ENCODE results near the gene THOC5. TPM values are rescaled to one million over a fixed set of nuclear protein-coding genes. Genes with fewer than 3 reads are reported as not detected.
"Not testable (repeated sequence)": the region's sequence is repeated elsewhere in the genome, so short reads cannot be mapped to it uniquely, and the experiment has no call there.

Gene THOC5
- total RNA-seq, 1 donor from 2014 or later: 45.1 TPM

DNA sequence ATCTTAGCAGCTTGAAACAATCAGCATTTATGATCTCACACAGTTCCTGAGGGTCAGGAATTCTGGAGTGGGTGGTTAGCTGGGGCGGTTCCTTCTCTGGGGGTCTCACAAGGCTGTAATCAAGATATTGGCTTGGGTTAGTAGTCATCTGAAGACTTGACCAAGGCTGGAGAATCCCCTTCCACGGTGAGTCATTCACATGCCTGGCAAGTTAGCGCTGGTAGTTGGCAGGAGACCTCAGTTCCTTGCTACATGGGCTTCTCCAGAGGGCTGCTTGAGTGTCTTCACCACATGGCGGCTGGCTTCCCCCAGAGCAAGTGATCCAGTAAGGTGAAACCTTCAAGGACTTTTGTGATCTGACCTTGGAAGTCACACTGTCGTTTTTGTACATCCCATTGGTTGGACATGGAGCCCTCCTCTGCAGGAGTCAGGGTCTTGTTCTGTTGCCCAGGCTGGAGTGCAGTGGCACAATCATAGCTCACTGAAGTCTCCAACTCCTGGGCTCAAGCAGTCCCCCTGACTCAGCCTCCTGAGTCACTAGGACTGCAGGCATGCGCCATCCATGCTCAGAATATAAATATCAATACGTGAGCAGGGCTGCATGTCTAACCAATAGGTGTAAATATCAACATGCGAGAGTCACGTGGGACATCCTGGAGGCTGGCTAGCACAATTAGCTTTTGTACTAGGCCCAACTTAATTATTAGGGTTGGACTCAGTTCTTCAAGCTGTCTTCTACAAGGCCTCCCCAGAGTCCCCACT, 34.6 kb upstream of the THOC5 start:
- Mint-ChIP-seq H3K9me3 (ENCODE audit: low read depth) (no peaks in the 10 kb centered on the region), H3K27me3 (ENCODE audit: low read depth) (no peaks in the 10 kb centered on the region), H3K4me1 (ENCODE audit: low read depth) (no peaks in the 10 kb centered on the region), H3K4me3 (ENCODE audit: unreplicated experiment) (no peak overlapping the region), H3K27ac (ENCODE audit: unreplicated experiment) (no peak overlapping the region), H3K36me3 (ENCODE audit: low read depth) (no peaks in the 10 kb centered on the region)
- TF ChIP-seq, protein P1, sequence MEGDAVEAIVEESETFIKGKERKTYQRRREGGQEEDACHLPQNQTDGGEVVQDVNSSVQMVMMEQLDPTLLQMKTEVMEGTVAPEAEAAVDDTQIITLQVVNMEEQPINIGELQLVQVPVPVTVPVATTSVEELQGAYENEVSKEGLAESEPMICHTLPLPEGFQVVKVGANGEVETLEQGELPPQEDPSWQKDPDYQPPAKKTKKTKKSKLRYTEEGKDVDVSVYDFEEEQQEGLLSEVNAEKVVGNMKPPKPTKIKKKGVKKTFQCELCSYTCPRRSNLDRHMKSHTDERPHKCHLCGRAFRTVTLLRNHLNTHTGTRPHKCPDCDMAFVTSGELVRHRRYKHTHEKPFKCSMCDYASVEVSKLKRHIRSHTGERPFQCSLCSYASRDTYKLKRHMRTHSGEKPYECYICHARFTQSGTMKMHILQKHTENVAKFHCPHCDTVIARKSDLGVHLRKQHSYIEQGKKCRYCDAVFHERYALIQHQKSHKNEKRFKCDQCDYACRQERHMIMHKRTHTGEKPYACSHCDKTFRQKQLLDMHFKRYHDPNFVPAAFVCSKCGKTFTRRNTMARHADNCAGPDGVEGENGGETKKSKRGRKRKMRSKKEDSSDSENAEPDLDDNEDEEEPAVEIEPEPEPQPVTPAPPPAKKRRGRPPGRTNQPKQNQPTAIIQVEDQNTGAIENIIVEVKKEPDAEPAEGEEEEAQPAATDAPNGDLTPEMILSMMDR (IDR thresholded peaks at IDR 0.05): no peak
- DNase-seq (ENCODE audit: low spot score): no peak

DNA sequence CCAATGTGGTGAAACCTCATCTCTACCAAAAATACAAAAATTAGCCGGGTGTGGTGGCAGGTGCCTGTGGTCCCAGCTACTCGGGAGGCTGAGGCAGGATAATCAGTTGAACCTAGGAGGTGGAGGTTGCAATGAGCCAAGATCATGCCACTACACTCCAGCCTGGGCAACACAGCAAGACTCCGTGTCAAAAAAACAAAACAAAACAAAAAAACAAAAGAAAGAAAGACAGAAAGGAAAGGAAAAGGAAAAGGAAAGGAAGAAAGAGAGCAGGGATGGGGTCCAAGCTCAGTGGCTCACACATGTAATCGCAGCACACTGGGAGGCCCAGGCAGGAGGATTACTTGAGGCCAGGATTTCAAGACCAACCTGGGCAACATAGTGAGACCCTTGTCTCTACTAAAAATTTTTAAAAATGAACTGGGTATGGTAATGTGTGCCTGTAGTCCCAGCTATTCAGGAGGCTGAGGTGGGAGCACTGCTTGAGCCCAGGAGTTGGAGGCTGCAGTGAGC, 32.7 kb upstream of the THOC5 start:
- H3K4me1 Mint-ChIP-seq (ENCODE audit: low read depth); H3K4me3 Mint-ChIP-seq (ENCODE audit: unreplicated experiment); DNase-seq (ENCODE audit: low spot score); H3K27ac Mint-ChIP-seq (ENCODE audit: unreplicated experiment); H3K36me3 Mint-ChIP-seq (ENCODE audit: low read depth); H3K9me3 Mint-ChIP-seq (ENCODE audit: low read depth); H3K27me3 Mint-ChIP-seq (ENCODE audit: low read depth): not testable (repeated sequence)

DNA sequence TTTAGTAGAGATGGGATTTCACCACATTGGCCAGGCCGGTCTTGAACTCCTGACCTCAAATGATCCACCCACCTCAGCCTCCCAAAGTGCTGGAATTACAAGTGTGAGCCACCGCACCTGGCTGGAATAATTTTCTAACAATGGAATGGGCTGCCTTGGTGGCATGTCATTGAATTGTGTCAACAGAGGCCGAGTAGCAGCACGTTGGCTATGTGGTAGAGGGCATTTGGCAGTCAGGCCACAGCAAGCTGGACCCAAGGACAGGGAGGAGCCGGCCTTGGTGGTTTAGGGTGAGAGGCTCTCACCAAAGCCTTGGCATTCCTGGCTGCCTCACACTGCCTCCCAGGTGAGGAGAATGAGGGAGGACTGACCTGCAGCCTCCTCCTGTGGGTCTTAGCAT, 31.4 kb upstream of the THOC5 start:
- Mint-ChIP-seq H3K9me3 (ENCODE audit: low read depth) (no peaks in the 10 kb centered on the region), H3K27me3 (ENCODE audit: low read depth) (no peaks in the 10 kb centered on the region)

DNA sequence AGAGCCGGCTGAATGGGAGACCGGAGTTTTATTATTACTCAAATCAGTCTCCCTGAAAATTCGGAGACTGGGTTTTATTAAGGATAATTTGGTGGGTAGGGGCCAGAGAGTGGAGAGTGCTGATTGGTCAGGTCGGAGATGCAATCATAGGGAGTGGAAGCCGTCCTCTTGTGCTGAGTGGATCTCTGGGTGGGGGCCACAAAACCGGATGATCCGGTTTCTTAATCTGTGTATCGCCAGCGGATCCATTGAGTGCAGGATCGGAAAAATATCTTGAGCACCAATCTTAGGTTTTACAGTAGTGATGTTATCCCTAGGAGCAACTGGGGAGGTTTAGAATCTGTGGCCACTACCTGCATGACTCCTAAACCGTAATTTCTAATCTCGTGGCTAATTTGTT, 28.2 kb upstream of the THOC5 start:
- peaks cover 9% of the 10 kb centered on the region for H3K4me1 Mint-ChIP-seq (ENCODE audit: low read depth)
- TF ChIP-seq, protein P1 (IDR thresholded peaks at IDR 0.05): no peak

More for the DNA sequence above, 31.4 kb upstream of the THOC5 start:
- no peak for DNase-seq (ENCODE audit: low spot score)
- Mint-ChIP-seq H3K27ac (ENCODE audit: unreplicated experiment) (no peak overlapping the region), H3K36me3 (ENCODE audit: low read depth) (no peaks in the 10 kb centered on the region), H3K4me3 (ENCODE audit: unreplicated experiment) (no peak overlapping the region), H3K4me1 (ENCODE audit: low read depth) (peaks cover 6% of the 10 kb centered on the region)
- TF ChIP-seq, protein P1 (IDR thresholded peaks at IDR 0.05): no peak

DNA sequence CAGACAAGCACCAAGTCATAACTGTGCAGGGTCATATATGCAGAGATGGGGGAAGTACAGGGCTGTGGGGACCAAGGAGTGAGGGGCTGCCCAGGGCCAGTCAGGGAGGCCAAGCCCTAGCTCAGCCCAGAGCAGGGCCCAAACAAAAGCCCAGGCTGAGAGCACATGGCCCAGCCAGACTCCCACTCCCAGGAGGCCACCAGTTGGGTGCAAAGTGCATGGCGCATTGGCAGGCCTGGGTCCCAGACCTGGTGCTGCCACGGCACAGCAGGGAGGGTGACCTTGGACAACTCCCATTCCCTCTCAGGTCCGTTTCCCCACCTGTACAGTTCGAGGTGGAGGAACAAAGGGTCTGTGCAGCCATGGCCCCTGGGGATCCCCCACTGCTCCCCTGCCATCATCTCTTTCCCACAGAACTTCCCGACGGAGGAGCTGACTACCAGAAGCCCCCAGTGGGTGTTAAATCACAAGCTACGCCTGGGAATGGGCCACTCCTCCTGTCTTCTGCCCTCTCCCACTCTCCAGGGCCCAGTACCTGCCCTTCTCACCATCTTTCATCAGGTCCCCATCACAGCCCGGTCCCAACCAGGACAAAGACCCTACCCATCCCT, 26.7 kb upstream of the THOC5 start:
- TF ChIP-seq, protein P1 (IDR thresholded peaks at IDR 0.05): no peak
- peak overlapping the region; percentile 88 for H3K4me3 Mint-ChIP-seq (ENCODE audit: unreplicated experiment)
- H3K27ac Mint-ChIP-seq (ENCODE audit: unreplicated experiment): peak overlapping the region; percentile 70
- no peaks in the 10 kb centered on the region for H3K27me3 Mint-ChIP-seq (ENCODE audit: low read depth)
- peaks cover 9% of the 10 kb centered on the region for H3K4me1 Mint-ChIP-seq (ENCODE audit: low read depth)
- DNase-seq (ENCODE audit: low spot score): no peak
- H3K9me3 Mint-ChIP-seq (ENCODE audit: low read depth): no peaks in the 10 kb centered on the region
- no peaks in the 10 kb centered on the region for H3K36me3 Mint-ChIP-seq (ENCODE audit: low read depth)

More for the DNA sequence above, 28.2 kb upstream of the THOC5 start:
- Mint-ChIP-seq H3K9me3 (ENCODE audit: low read depth) (no peaks in the 10 kb centered on the region), H3K36me3 (ENCODE audit: low read depth) (no peaks in the 10 kb centered on the region), H3K4me3 (ENCODE audit: unreplicated experiment) (peak overlapping the region; percentile 88), H3K27me3 (ENCODE audit: low read depth) (no peaks in the 10 kb centered on the region), H3K27ac (ENCODE audit: unreplicated experiment) (no peak overlapping the region)
- no peak for DNase-seq (ENCODE audit: low spot score)

All from chondrocyte (in vitro differentiated cells).